ENCODE data around the gene TMEM72. TPM values are rescaled to one million over a fixed set of nuclear protein-coding genes. Genes with fewer than 3 reads are reported as not detected.

Gene TMEM72
- total and polyA plus RNA-seq, 5 donors = 0.14 to 0.71 (median 0.26) TPM; not detected in 1

DNA sequence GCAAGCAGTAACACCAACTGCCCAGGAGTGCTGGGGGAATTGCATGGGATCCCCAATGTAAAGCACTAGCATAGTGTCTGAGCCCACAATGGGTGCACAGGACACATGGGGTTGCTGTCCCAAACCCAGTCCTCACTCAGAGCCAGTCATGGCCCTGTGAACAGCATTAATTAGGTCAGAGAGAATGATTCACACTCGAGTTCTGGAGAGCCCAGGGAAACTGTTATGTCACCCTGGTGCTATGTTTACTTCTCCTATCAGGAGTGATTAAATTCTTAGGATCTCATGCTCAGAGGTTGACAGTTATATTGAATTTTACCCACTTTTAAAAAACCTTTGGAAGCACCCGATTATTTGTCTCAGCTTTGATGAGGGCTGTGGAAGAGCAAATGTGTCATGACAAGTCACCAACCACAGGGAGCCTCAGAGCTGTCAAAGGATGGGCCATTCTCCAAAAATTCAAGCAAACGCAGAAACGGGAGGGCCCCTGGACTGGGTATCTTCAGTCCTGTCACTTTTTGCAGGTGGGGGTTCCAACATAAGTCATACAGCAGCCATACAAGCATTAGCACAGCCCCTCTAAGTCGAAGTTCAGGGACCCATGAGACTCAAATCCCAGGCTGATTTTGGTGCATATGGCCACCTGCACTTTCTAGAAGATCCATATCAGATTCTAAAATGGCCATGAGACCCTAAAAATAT lies 47.2 kb downstream of the TMEM72 start:
- peak in 1 of 3 donors; percentile 36 for DNase-seq
- H3K27ac ChIP-seq (ENCODE audit: low read length) = peak overlapping the region; percentile 92
- no peaks in the 10 kb centered on the region for H3K27me3 ChIP-seq (ENCODE audit: control insufficient read depth, insufficient read depth)
- H3K4me3 ChIP-seq (ENCODE audit: low read length) = peak overlapping the region; percentile 56
- intact Hi-C loops (cut with DNase I) = no loop called here
- H3K9me3 ChIP-seq (ENCODE audit: control insufficient read depth, low read length) = no peaks in the 10 kb centered on the region
- peaks cover 27% of the 10 kb centered on the region for H3K4me1 ChIP-seq (ENCODE audit: control insufficient read depth, insufficient read depth, low read length)
- WGBS = 26% methylated on average over 5 of the region's 5 CpGs
- peak; percentile 53 to 75 for ATAC-seq

DNA sequence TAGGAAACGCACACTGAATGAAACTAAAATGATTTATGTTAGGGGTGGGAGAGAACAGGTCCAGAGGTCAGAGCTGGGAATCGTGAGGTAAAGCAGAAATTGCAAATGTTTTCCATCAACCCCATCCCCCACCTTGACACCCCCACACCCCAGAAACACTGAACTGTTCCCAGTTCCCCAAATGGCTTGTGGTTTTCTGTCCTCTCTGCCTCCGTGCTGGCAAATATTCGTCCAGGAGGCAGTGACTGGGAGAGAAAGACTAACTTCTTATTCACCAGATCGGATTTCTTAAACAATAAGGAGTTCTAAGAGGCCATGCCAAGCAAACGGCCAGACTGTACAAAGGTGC lies 47.7 kb downstream of the TMEM72 start:
- intact Hi-C loops (cut with DNase I) = no loop called here
- Histone ChIP-seq H3K9me3 (ENCODE audit: control insufficient read depth, low read length) (no peaks in the 10 kb centered on the region), H3K4me3 (ENCODE audit: low read length) (peak overlapping the region; percentile 56), H3K4me1 (ENCODE audit: control insufficient read depth, insufficient read depth, low read length) (peaks cover 29% of the 10 kb centered on the region), H3K27me3 (ENCODE audit: control insufficient read depth, insufficient read depth) (no peaks in the 10 kb centered on the region), H3K27ac (ENCODE audit: low read length) (peak overlapping the region; percentile 92)
- WGBS = 6% methylated on average over 6 of the region's 6 CpGs
- no peak for ATAC-seq
- DNase-seq = no peak

DNA sequence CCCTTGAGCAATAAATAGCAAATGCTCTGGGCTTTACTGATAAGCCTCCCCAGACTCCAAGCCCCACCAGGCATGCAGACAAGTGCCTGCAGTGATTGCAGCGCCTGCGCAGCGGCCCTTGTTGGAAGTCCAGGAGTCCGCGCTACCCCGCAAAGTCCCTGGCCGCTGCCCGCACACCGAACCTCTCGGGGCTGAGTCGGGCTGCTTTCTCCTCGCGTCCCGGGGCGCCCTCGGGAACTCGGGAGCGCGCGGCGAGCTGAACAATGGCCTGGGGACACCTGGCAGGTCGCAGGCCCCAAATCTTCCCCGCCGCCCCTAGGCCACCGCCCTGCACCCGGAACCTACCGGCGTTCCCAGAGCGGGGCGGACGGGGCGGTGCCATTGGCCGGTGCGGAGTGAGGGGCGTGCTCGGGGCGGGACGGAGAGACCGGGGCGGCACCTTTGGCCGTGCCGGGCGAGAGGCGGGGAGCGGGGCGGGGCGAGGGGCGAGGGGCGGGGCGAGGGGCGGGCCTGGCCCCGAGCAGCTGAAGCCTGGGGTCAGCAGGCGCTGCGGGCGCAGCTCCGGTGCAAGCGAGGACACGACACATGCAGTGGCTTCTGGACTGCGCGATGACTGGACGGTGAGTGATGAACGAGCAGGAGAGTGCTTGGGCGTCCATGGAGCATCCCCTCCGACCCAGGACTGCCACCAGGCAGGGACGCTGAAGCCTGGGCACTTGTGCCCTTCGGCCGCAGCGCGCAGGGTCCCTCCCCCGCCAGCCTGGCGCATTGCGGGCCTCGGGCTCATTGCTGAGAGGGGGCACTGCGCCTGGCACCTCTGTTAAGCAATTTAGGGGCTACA lies 48.3 kb downstream of the TMEM72 start, which contains the start of gene RASSF4:
Gene RASSF4, plus strand, starts transcription at position 556 of the 841 bp plus-strand sequence. CDS start 10,401 bp downstream, outside the sequence.
- peak; percentile 95 to 96 for ATAC-seq
- no peaks in the 10 kb centered on the region for H3K9me3 ChIP-seq (ENCODE audit: control insufficient read depth, low read length)
- DNase-seq = peak; percentile 95 to 98 (median 98)
- WGBS = 1% methylated on average over 74 of the region's 74 CpGs
- H3K27ac ChIP-seq (ENCODE audit: low read length) = peak within 1 kb of the TSS; percentile 92
- H3K4me3 ChIP-seq (ENCODE audit: low read length) = peak within 1 kb of the TSS; percentile 56
- peaks cover 31% of the 10 kb centered on the region for H3K4me1 ChIP-seq (ENCODE audit: control insufficient read depth, insufficient read depth, low read length)
- no peaks in the 10 kb centered on the region for H3K27me3 ChIP-seq (ENCODE audit: control insufficient read depth, insufficient read depth)
- intact Hi-C loops (cut with DNase I) = no loop called here

DNA sequence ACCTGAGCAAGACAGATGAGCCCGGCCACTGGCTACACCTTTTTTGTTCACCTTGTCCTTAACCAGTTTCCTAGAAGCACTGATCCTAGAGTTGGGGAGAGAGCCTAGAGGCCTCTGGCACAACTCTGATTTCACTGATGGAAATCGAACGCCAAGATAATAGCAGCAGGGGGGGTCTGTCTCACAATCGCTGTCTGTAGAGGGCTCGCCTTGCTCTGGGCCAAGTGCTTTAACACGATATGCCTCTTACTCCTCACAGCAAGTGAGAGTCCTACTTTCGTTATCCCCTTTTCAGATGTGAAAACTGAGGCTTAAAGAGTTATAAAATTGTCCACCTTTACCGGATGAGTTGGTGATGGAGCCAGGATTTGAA lies 48.9 kb downstream of the TMEM72 start:
- H3K27me3 ChIP-seq (ENCODE audit: control insufficient read depth, insufficient read depth) = no peaks in the 10 kb centered on the region
- ATAC-seq (no peak), DNase-seq (no peak)
- WGBS = 17% methylated on average over 8 of the region's 8 CpGs
- H3K4me1 ChIP-seq (ENCODE audit: control insufficient read depth, insufficient read depth, low read length) = peaks cover 31% of the 10 kb centered on the region
- no peaks in the 10 kb centered on the region for H3K9me3 ChIP-seq (ENCODE audit: control insufficient read depth, low read length)
- H3K4me3 ChIP-seq (ENCODE audit: low read length) = peak overlapping the region; percentile 56
- intact Hi-C loops (cut with DNase I) = no loop called here
- peak overlapping the region; percentile 59 for H3K27ac ChIP-seq (ENCODE audit: low read length)

DNA sequence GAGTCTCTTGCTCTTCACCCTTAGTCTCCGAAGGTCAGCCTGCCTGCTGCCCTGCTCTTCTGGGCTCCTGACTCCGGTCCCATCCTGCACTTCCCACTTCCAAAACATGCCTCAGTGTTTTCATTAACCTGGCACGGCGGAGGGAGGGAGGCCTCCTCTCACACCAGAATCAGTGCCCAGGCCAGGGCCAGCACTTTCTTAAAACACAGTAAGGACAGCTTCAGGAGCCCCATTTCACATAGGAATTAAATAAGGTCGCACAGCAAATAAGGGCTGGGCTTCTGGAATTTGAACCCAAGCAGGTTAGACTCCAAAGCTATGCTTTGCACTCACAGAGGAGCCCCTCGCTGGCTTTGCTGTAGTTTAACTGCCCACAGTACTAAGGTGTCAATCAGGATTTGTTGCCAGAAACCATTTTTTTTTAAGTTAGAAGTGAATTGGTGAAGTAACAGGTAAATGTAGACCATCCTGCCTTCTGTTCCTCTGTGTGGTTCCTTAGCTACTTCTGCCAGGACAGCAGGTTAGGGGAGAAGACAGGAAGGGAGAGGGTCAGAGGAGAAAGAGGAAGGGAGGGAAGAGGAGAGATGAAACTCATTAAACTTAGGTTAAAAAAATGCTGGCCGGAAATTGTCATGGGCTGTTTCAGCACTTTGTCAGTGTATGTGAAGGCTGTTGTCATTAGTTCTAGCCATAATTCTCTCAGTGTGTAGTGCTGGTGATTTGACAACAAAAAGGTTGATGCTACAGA lies 49.5 kb downstream of the TMEM72 start:
- WGBS = 35% methylated on average over 7 of the region's 7 CpGs
- peak overlapping the region; percentile 56 for H3K4me3 ChIP-seq (ENCODE audit: low read length)
- no peak for DNase-seq
- ATAC-seq = no peak
- intact Hi-C loops (cut with DNase I) = no loop called here
- peak overlapping the region; percentile 59 for H3K27ac ChIP-seq (ENCODE audit: low read length)
- peaks cover 35% of the 10 kb centered on the region for H3K4me1 ChIP-seq (ENCODE audit: control insufficient read depth, insufficient read depth, low read length)
- H3K9me3 ChIP-seq (ENCODE audit: control insufficient read depth, low read length) = no peaks in the 10 kb centered on the region
- no peaks in the 10 kb centered on the region for H3K27me3 ChIP-seq (ENCODE audit: control insufficient read depth, insufficient read depth)

DNA sequence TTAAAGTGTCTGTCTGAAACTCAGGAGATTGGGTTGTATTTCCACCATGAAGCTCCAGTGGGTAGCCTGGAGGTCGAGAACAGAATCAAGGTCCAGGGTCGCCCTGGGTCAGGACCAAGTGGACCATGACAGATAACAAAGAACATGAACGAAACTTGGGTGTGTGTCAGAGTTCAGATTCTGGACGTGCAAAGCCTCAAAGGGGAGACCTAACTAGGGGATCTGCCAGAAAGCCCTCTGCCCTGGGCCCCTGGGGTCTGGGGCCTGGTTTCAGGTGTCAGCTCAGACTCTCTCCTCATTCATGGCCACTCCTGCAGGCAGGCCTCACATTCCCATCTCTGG lies 50.1 kb downstream of the TMEM72 start:
- H3K27ac ChIP-seq (ENCODE audit: low read length) = peak overlapping the region; percentile 59
- peaks cover 40% of the 10 kb centered on the region for H3K4me1 ChIP-seq (ENCODE audit: control insufficient read depth, insufficient read depth, low read length)
- WGBS = 41% methylated on average over 4 of the region's 4 CpGs
- DNase-seq = no peak
- intact Hi-C loops (cut with DNase I) = no loop called here
- no peaks in the 10 kb centered on the region for H3K9me3 ChIP-seq (ENCODE audit: control insufficient read depth, low read length)
- ATAC-seq = no peak
- no peaks in the 10 kb centered on the region for H3K27me3 ChIP-seq (ENCODE audit: control insufficient read depth, insufficient read depth)
- H3K4me3 ChIP-seq (ENCODE audit: low read length) = peak overlapping the region; percentile 56

DNA sequence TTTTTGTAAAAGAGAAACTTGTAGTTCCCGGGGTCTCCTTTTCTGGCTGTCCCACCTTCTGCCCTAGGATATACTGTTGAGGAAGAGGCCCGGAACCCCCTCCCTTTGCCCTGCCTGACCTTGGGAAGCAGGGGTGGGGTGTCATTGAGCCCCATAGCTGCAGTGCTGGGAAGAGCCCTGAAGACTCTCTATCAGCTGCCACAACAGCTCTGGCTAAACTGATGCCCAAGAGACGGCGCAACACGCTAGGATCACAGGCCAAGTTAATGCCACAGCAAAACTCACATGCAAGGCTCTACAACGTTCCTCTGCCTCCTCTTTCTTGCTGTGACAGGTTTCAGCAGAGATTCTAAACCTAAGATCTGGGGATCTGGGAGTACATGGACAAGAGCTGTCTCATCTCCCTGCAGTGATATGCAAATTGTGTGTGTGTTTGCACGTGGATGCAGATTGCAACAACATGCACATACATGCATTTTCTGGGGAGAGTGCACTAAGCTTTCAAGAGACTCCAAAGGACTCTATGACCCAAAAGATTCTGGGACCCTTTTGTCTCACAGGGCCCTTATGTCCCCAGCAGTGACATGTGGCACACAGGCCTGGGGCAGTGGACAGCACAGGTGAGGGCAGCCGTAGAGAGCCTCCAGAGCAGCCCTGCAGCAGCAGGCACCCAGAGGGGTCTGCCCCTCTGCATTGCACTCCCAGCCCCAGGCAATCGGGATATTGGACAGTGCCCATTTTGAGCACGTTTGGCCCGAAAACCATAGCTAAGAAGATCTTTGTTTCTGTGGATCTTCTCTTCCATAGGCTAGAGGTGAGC lies 51.0 kb downstream of the TMEM72 start:
- Histone ChIP-seq H3K27me3 (ENCODE audit: control insufficient read depth, insufficient read depth) (no peaks in the 10 kb centered on the region), H3K4me1 (ENCODE audit: control insufficient read depth, insufficient read depth, low read length) (peaks cover 47% of the 10 kb centered on the region), H3K4me3 (ENCODE audit: low read length) (peak overlapping the region; percentile 56), H3K9me3 (ENCODE audit: control insufficient read depth, low read length) (no peaks in the 10 kb centered on the region), H3K27ac (ENCODE audit: low read length) (peak overlapping the region; percentile 96)
- ATAC-seq = no peak
- intact Hi-C loops (cut with DNase I) = no loop called here
- no peak for DNase-seq
- WGBS = 58% methylated on average over 11 of the region's 11 CpGs

DNA sequence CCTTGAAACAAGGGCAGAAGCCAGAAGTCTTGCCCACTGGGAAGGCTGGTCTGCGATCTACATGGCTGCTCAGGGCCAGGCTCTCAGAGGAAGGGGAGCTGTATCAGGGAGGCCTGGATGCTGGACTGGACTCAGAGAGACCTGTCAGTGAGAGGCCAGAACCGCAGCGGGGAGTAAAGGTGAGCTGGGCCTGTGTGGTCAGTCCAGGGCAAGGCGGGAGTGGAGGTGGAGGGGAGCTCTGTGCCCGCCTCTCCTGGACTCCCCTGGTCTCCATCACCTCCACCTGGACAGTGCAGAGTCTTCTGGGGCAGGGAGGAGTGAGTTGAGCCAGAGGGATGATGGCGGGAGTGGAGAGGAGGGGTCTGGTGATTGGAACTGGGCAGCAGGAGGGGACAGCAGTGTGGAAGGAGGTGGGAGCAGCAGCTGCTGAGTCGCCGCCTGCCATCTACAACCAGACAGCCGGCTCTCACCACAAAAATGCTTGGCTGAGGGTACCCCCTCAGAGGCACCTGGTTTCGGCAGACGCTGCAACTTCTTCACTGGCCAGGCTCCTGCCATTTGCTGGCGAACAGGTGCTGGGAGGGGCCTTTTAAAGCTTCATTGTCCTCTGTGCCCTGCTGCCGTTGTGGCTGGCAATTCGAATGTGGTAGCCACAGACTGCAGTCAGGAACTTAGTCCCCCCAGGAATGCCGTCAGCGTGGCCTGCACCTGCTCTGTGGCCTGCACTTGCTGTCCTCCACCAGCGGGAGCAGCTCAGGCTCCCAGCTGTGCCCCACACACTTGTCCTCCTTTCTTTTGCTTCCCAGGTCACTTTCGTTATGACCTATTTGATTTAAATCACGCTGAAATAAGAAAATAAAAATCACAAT lies 52.0 kb downstream of the TMEM72 start:
- H3K27ac ChIP-seq (ENCODE audit: low read length) = peak overlapping the region; percentile 96
- peaks cover 47% of the 10 kb centered on the region for H3K4me1 ChIP-seq (ENCODE audit: control insufficient read depth, insufficient read depth, low read length)
- no peaks in the 10 kb centered on the region for H3K27me3 ChIP-seq (ENCODE audit: control insufficient read depth, insufficient read depth)
- 65% methylated on average over 19 of the region's 19 CpGs for WGBS
- no peak for ATAC-seq
- intact Hi-C loops (cut with DNase I) = no loop called here
- no peak for DNase-seq
- H3K4me3 ChIP-seq (ENCODE audit: low read length) = peak overlapping the region; percentile 4
- H3K9me3 ChIP-seq (ENCODE audit: control insufficient read depth, low read length) = no peaks in the 10 kb centered on the region

DNA sequence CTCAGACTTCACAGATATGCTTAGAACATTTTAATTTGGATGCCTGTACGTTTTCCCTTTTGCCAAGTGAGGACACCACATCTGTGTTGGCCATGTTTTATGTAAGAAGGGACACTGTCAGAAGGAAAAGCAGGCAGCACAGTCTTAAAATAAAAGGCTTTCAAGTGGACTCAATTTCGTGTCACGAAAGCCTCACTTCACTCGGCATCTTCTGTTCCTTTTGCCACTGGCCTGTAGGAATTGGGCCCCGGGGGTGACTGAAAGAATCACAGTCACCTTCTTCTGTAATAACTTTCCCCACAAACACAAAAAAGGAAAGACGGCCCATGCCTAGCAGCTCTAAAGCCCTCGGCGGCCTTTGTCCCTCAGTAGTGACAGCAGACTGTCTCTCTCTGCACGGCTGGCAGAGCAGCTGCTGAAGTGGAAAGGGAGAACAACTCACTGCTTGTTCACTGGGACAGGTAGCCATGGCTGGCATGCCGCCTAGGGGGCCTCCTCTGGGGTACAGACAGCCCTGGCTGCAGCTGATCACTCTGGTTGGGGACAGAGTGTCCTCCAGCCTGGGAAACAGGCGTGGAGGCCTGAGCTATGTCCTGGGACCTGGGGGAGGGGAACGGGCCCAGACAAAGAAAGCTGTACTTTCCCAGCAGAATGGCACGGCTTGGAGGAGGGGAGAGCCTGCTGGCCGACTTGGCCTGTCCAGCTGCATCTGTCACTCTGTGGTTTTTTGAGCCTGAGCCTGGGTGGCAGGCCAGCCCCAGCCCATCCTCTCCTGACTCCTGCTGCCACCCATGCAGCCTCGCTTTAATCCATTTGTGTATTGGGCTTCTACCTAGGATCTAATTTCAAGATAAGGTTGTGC lies 52.9 kb downstream of the TMEM72 start:
- Histone ChIP-seq H3K4me3 (ENCODE audit: low read length) (peak overlapping the region; percentile 4), H3K27ac (ENCODE audit: low read length) (peak overlapping the region; percentile 96), H3K9me3 (ENCODE audit: control insufficient read depth, low read length) (no peaks in the 10 kb centered on the region), H3K27me3 (ENCODE audit: control insufficient read depth, insufficient read depth) (no peaks in the 10 kb centered on the region), H3K4me1 (ENCODE audit: control insufficient read depth, insufficient read depth, low read length) (peaks cover 52% of the 10 kb centered on the region)
- DNase-seq = peak; percentile 81 to 95 (median 92)
- WGBS = 36% methylated on average over 15 of the region's 15 CpGs
- peak; percentile 47 to 74 for ATAC-seq
- intact Hi-C loops (cut with DNase I) = no loop called here

Measured in right cardiac atrium (tissue), 5 donors.